Lower leg skin (tissue), 3 donors: ENCODE results near the gene RASSF5.

Experiments
- POLR2A ChIP-seq, 2 donors: fragments of 450-650 bp; IDR thresholded peaks; one replicate each; pipeline ENCODE4 v1.6.1; 2016 to 2017; ENCODE audit warnings: antibody characterized with exemption in 2 of 2, mild to moderate bottlenecking in 1 of 2, moderate library complexity in 1 of 2
- TF ChIP-seq, protein P1 (sequence below), 3 donors: fragments of 450-650 bp; IDR thresholded peaks; one replicate each; pipeline ENCODE4 v1.5.1; 2016; ENCODE audit warnings: antibody characterized with exemption in 3 of 3, mild to moderate bottlenecking in 3 of 3, moderate library complexity in 2 of 3

GRCh38 chr1:206537141-206537540 lies 29.8 kb downstream of the RASSF5 start:
- TF ChIP-seq, protein P1, sequence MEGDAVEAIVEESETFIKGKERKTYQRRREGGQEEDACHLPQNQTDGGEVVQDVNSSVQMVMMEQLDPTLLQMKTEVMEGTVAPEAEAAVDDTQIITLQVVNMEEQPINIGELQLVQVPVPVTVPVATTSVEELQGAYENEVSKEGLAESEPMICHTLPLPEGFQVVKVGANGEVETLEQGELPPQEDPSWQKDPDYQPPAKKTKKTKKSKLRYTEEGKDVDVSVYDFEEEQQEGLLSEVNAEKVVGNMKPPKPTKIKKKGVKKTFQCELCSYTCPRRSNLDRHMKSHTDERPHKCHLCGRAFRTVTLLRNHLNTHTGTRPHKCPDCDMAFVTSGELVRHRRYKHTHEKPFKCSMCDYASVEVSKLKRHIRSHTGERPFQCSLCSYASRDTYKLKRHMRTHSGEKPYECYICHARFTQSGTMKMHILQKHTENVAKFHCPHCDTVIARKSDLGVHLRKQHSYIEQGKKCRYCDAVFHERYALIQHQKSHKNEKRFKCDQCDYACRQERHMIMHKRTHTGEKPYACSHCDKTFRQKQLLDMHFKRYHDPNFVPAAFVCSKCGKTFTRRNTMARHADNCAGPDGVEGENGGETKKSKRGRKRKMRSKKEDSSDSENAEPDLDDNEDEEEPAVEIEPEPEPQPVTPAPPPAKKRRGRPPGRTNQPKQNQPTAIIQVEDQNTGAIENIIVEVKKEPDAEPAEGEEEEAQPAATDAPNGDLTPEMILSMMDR (IDR thresholded peaks at IDR 0.05) = no peak
- no peak for TF ChIP-seq POLR2A (IDR thresholded peaks at IDR 0.05)
